Astrocyte (in vitro differentiated cells and primary cell): ENCODE measurements around the gene PALLD.

Experiments used
- EZH2 ChIP-seq: IDR thresholded peaks from 2 replicates; pipeline ENCODE4 v1.6.1; 2012; ENCODE audit warnings: mild to moderate bottlenecking, low read length, inconsistent platforms; ENCODE audit not compliant: insufficient read depth
- TF ChIP-seq, protein P1 (sequence below): IDR thresholded peaks from 2 replicates; pipeline ENCODE4 v1.5.1; 2011; ENCODE audit warnings: low read depth, mild to moderate bottlenecking, inconsistent platforms, low read length, moderate library complexity; ENCODE audit not compliant: insufficient read depth

DNA sequence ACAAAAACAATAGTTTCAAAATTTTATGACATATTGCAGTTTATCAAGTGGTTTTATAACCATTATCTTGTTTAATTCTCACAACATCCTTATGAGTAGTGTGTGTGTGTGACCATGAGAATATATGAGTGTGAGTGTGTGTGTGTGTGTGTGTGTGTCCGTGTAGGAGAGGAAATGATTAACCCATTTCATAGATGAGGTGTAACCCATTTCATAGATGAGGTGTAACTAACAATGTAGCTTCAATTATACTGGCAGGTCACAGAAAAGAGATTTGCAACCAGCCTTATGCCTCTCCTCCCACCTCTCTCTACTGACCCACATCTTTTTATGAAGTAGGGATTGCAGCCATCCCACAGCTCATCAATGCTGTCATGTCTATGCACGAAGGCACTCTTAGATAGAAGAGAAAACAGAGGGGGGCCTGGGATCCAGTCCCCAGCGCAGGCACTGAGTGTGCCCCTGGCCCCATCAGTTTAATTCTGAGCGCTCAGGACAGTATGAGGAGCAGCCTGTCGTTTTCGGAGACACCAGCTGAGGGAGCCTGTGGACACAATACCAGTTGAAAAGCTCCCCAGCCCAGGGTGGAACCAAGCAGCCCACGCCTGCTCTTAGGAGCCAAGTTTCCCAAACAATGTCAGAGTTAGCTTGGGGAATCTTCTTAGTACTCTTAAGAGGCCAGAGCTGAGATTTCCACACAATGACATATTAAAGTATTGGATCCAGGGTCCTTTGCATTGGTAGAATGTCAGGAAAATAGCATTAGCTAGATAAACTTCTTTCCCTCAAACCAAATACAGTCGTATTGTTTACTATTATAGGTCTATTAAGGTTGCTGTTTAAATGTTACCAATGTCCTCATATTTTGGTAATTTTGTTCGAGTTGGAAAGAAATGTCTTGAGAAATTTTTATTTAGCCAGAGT lies 88.6 kb downstream of the PALLD start:
- no peak for TF ChIP-seq EZH2
- TF ChIP-seq, protein P1, sequence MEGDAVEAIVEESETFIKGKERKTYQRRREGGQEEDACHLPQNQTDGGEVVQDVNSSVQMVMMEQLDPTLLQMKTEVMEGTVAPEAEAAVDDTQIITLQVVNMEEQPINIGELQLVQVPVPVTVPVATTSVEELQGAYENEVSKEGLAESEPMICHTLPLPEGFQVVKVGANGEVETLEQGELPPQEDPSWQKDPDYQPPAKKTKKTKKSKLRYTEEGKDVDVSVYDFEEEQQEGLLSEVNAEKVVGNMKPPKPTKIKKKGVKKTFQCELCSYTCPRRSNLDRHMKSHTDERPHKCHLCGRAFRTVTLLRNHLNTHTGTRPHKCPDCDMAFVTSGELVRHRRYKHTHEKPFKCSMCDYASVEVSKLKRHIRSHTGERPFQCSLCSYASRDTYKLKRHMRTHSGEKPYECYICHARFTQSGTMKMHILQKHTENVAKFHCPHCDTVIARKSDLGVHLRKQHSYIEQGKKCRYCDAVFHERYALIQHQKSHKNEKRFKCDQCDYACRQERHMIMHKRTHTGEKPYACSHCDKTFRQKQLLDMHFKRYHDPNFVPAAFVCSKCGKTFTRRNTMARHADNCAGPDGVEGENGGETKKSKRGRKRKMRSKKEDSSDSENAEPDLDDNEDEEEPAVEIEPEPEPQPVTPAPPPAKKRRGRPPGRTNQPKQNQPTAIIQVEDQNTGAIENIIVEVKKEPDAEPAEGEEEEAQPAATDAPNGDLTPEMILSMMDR: peak; percentile 67
